ENCODE data around the gene TM2D3. TPM values are rescaled to one million over a fixed set of nuclear protein-coding genes. Genes with fewer than 3 reads are reported as not detected.

Gene TM2D3
- total and polyA plus RNA-seq, 2 of the 8 experiments (the other 6 are each of a cell fraction or from before 2014, with no cell fraction given) = 26.4 to 28.0 TPM

DNA sequence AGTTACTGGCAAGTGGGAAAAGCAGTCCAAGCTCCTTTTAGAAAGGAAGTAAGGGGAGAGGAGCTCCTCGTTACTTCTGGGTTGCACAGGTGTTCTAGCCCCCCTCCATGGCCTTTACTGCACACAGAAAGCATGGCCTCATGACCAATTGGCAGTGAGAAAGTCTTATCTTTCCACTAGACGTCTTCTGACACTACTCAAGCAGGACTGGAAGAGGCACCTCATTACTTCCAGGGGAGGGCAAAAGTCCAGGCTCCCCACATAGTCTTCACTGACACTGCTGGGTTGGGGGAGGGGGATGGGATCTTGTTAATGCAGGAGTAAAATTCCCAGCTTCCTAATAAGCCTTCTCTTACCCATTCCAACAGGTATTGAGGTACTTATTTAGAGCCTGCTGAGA is 27.6 kb upstream of the TM2D3 start:
- Histone ChIP-seq H2BK5ac (ENCODE audit: low read depth, low read length) (no peak overlapping the region), H4K20me1 (replicated peaks in 1 of 2; ENCODE audit: control insufficient read depth in 1 of 2, insufficient read depth in 2 of 2, low read length in 2 of 2) (no peaks in the 10 kb centered on the region), H3K23ac (ENCODE audit: insufficient read length) (no peak overlapping the region), H3K27ac (ENCODE audit: low read depth, low read length) (no peak overlapping the region), H3K79me2 (ENCODE audit: control insufficient read depth in 1 of 2, insufficient read depth in 2 of 2, low read length in 2 of 2) (no peaks in the 10 kb centered on the region), H3K56ac (replicated peaks; ENCODE audit: insufficient read length, low read depth, low read length) (no peak overlapping the region), H3K9me3 (ENCODE audit: insufficient read depth in 2 of 2, low read depth in 1 of 2, low read length in 1 of 2) (no peaks in the 10 kb centered on the region), H4K8ac (ENCODE audit: extremely low read depth, insufficient read depth, low read length) (no peak overlapping the region), H2BK12ac (ENCODE audit: low read depth, low read length) (no peak overlapping the region), H2BK20ac (ENCODE audit: low read length) (no peak overlapping the region), H2BK120ac (replicated peaks; ENCODE audit: low read depth, low read length) (no peak overlapping the region), H3K18ac (ENCODE audit: extremely low read depth, low read length) (no peak overlapping the region), H2AK5ac (ENCODE audit: low read depth, low read length) (no peak overlapping the region), H3K14ac (ENCODE audit: insufficient read length) (no peak overlapping the region), H4K5ac (ENCODE audit: insufficient read length, low read depth, low read length) (no peak overlapping the region), H3K79me1 (ENCODE audit: low read depth, low read length) (no peaks in the 10 kb centered on the region), H3K9ac (replicated peaks in 1 of 4; ENCODE audit: extremely low read depth in 1 of 4, low read depth in 3 of 4, low read length in 3 of 4) (no peak overlapping the region), H3K23me2 (ENCODE audit: low read depth, low read length) (no peaks in the 10 kb centered on the region), H2BK15ac (ENCODE audit: low read length) (no peak overlapping the region), H3K36me3 (ENCODE audit: control insufficient read depth in 2 of 4, insufficient read depth in 4 of 4, low read length in 3 of 4) (no peaks in the 10 kb centered on the region; a peak in 3 of 8 replicates), H3K27me3 (replicated peaks in 1 of 4; ENCODE audit: control insufficient read depth in 3 of 4, extremely low read depth in 1 of 4, insufficient read depth in 3 of 4, low read length in 3 of 4) (no peaks in the 10 kb centered on the region), H4K91ac (replicated peaks; ENCODE audit: insufficient read length, low read length) (no peak overlapping the region), H3K4me2 (ENCODE audit: insufficient read depth in 1 of 2, low read depth in 2 of 2, low read length in 2 of 2) (no peak overlapping the region), H2AFZ (ENCODE audit: low read length) (no peak overlapping the region), H3K4ac (replicated peaks; ENCODE audit: insufficient read length, low read depth, low read length) (no peak overlapping the region), H3K4me1 (replicated peaks in 1 of 4; ENCODE audit: control insufficient read depth in 3 of 4, insufficient read depth in 4 of 4, low read length in 3 of 4) (no peaks in the 10 kb centered on the region), H3K4me3 (ENCODE audit: extremely low read depth in 1 of 4, insufficient read depth in 2 of 4, low read depth in 3 of 4, low read length in 4 of 4) (no peak overlapping the region)
- CTCF ChIA-PET (ENCODE audit: partially characterized antibody) = no interaction called here
- WGBS, 2 experiments (ENCODE audit: extremely low coverage in 1 of 2, insufficient coverage in 1 of 2, insufficient read length in 1 of 2, insufficient replicate concordance in 2 of 2, low coverage in 1 of 2, low lambda C conversion rate in 2 of 2, missing lambda C conversion rate in 1 of 2) = 78% methylated on average over 2 of the region's 2 CpGs; no CpG with 5 or more reads in 1 of the 2 experiments
- DNase-seq (ENCODE audit: low read depth in 1 of 2, low spot score in 2 of 2) = no peak
- FAIRE-seq = no peak
- POLR2A ChIA-PET (ENCODE audit: partially characterized antibody) = interaction anchor here (1.0 kb wide), 1 partner anchor 12 kb away, joined by 3 read pairs; no protein-coding TSS in a partner anchor
- no peak for TF ChIP-seq CBX8 (IDR thresholded peaks at IDR 0.05; ENCODE audit: borderline replicate concordance, low read depth, low read length)
- no peak for TF ChIP-seq RAD21 (IDR thresholded peaks at IDR 0.05 in 1 of 2, conservative IDR thresholded peaks at IDR 0.05 in 1 of 2; ENCODE audit: low read depth in 2 of 2, low read length in 2 of 2)
- TF ChIP-seq, protein P1, sequence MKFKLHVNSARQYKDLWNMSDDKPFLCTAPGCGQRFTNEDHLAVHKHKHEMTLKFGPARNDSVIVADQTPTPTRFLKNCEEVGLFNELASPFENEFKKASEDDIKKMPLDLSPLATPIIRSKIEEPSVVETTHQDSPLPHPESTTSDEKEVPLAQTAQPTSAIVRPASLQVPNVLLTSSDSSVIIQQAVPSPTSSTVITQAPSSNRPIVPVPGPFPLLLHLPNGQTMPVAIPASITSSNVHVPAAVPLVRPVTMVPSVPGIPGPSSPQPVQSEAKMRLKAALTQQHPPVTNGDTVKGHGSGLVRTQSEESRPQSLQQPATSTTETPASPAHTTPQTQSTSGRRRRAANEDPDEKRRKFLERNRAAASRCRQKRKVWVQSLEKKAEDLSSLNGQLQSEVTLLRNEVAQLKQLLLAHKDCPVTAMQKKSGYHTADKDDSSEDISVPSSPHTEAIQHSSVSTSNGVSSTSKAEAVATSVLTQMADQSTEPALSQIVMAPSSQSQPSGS (IDR thresholded peaks at IDR 0.05; ENCODE audit: low read length) = no peak
- no peak for TF ChIP-seq RFX5 (IDR thresholded peaks at IDR 0.05; ENCODE audit: borderline replicate concordance, low read depth, low read length)
- no peak for TF ChIP-seq KDM4A (IDR thresholded peaks at IDR 0.05; ENCODE audit: low read depth, low read length, severe bottlenecking)
- no peak for TF ChIP-seq CHD1 (IDR thresholded peaks at IDR 0.05; ENCODE audit: low read depth, low read length)
- no peak for TF ChIP-seq HDAC6 (IDR thresholded peaks at IDR 0.05; ENCODE audit: low read depth, low read length)
- TF ChIP-seq SP4 (IDR thresholded peaks at IDR 0.05; ENCODE audit: low read length) = no peak
- no peak for TF ChIP-seq GABPA (IDR thresholded peaks at IDR 0.05; ENCODE audit: borderline replicate concordance, insufficient read depth, low read length)
- no peak for TF ChIP-seq EP300 (IDR thresholded peaks at IDR 0.05; ENCODE audit: borderline replicate concordance in 1 of 2, low read depth in 2 of 2, low read length in 2 of 2)
- no peak for TF ChIP-seq CTBP2 (IDR thresholded peaks at IDR 0.05; ENCODE audit: borderline replicate concordance, insufficient read depth, insufficient read length, low read length)
